Mesodermal cell (in vitro differentiated cells): ENCODE data around the gene SKOR1.
A peak's percentile ranks its signal among the peaks of the same experiment; 100 is the strongest.

Experiments used
- H3K27ac ChIP-seq: 2 replicates; pipeline ENCODE4 v1.7.0; 2013; ENCODE audit warnings: mild to moderate bottlenecking, low read depth, low read length, moderate library complexity; ENCODE audit not compliant: severe bottlenecking
- H3K36me3 ChIP-seq: 2 replicates; pipeline ENCODE4 v1.7.1; 2013; ENCODE audit warnings: mild to moderate bottlenecking, low read length, moderate library complexity; ENCODE audit not compliant: control insufficient read depth, insufficient read depth
- H3K4me1 ChIP-seq: one replicate; pipeline ENCODE4 v1.7.1; 2013; ENCODE audit warnings: mild to moderate bottlenecking, low read length; ENCODE audit not compliant: insufficient read depth, control insufficient read depth, poor library complexity, severe bottlenecking
- H3K4me3 ChIP-seq: 2 replicates; pipeline ENCODE4 v1.7.0; 2013; ENCODE audit warnings: low read length, control low read depth, mild to moderate bottlenecking; ENCODE audit not compliant: insufficient read depth, poor library complexity, severe bottlenecking; ENCODE audit errors: extremely low read depth
- H3K9me3 ChIP-seq: 2 replicates; pipeline ENCODE4 v1.7.1; 2013; ENCODE audit warnings: mild to moderate bottlenecking, low read length, moderate library complexity; ENCODE audit not compliant: control insufficient read depth
- WGBS, 2 experiments: methylation state at CpG; one replicate each; pipeline ENCODE4 v1.1.5; 2013; ENCODE audit warnings: missing lambda C conversion rate in 2 of 2; ENCODE audit not compliant: insufficient coverage in 2 of 2; 5-methylcytosine and 5-hydroxymethylcytosine counted together

SKOR1 gene

GRCh38 chr15:67843571-67844387 lies 18.5 kb downstream of the SKOR1 start:
- peak overlapping the region; percentile 76 for H3K27ac ChIP-seq
- peaks cover 36% of the 10 kb centered on the region for H3K4me1 ChIP-seq

GRCh38 chr15:67845974-67846373 lies 20.7 kb downstream of the SKOR1 start:
- H3K9me3 ChIP-seq = peaks cover 4% of the 10 kb centered on the region
- WGBS, 2 experiments = 93 to 100% methylated on average over 3 to 5 of the region's 5 CpGs
- no peaks in the 10 kb centered on the region for H3K36me3 ChIP-seq
- H3K4me1 ChIP-seq = peaks cover 27% of the 10 kb centered on the region
- no peak overlapping the region for H3K4me3 ChIP-seq
- no peak overlapping the region for H3K27ac ChIP-seq

More at GRCh38 chr15:67843571-67844387, 18.5 kb downstream of the SKOR1 start:
- 32 to 46% methylated on average over 3 to 7 of the region's 7 CpGs for WGBS, 2 experiments
- Histone ChIP-seq H3K36me3 (no peaks in the 10 kb centered on the region), H3K9me3 (no peaks in the 10 kb centered on the region), H3K4me3 (no peak overlapping the region)

GRCh38 chr15:67849538-67849937 lies 24.2 kb downstream of the SKOR1 start:
- WGBS, 2 experiments = no CpG with 5 or more reads among the region's 1 CpG
- Histone ChIP-seq H3K9me3 (peaks cover 4% of the 10 kb centered on the region), H3K27ac (no peak overlapping the region), H3K36me3 (no peaks in the 10 kb centered on the region), H3K4me1 (peaks cover 2% of the 10 kb centered on the region), H3K4me3 (no peak overlapping the region)

- no peaks in the 10 kb centered on the region for H3K4me1 ChIP-seq
- H3K9me3 ChIP-seq = peaks cover 4% of the 10 kb centered on the region
- H3K36me3 ChIP-seq = no peaks in the 10 kb centered on the region
- no peak overlapping the region for H3K4me3 ChIP-seq
- no peak overlapping the region for H3K27ac ChIP-seq
- WGBS, 2 experiments = 87 to 89% methylated on average over 6 to 7 of the region's 7 CpGs
These were observed 25.0 kb downstream of the SKOR1 start for GRCh38 chr15:67850336-67850735.

GRCh38 chr15:67850994-67851571 lies 25.8 kb downstream of the SKOR1 start:
- 43 to 93% methylated on average over 1 to 3 of the region's 4 CpGs for WGBS, 2 experiments

GRCh38 chr15:67852418-67852817 lies 27.1 kb downstream of the SKOR1 start:
- no peaks in the 10 kb centered on the region for H3K4me1 ChIP-seq
- H3K27ac ChIP-seq = no peak overlapping the region
- no peaks in the 10 kb centered on the region for H3K36me3 ChIP-seq
- 78 to 100% methylated on average over 1 to 2 of the region's 3 CpGs for WGBS, 2 experiments
- peaks cover 4% of the 10 kb centered on the region for H3K9me3 ChIP-seq
- no peak overlapping the region for H3K4me3 ChIP-seq

More at GRCh38 chr15:67850994-67851571, 25.8 kb downstream of the SKOR1 start:
- Histone ChIP-seq H3K4me1 (no peaks in the 10 kb centered on the region), H3K36me3 (no peaks in the 10 kb centered on the region), H3K4me3 (no peak overlapping the region), H3K9me3 (peaks cover 4% of the 10 kb centered on the region), H3K27ac (no peak overlapping the region)

GRCh38 chr15:67853454-67853853 lies 28.1 kb downstream of the SKOR1 start:
- no peak overlapping the region for H3K4me3 ChIP-seq
- no peaks in the 10 kb centered on the region for H3K36me3 ChIP-seq
- WGBS, 2 experiments = 92 to 93% methylated on average over 2 of the region's 3 CpGs
- H3K27ac ChIP-seq = no peak overlapping the region
- peaks cover 4% of the 10 kb centered on the region for H3K9me3 ChIP-seq
- no peaks in the 10 kb centered on the region for H3K4me1 ChIP-seq

GRCh38 chr15:67854358-67854757 lies 29.0 kb downstream of the SKOR1 start:
- WGBS, 2 experiments = 86% methylated on average over 1 of the region's 1 CpG; no CpG with 5 or more reads in 1 of the 2 experiments
- Histone ChIP-seq H3K4me3 (no peak overlapping the region), H3K4me1 (no peaks in the 10 kb centered on the region), H3K36me3 (no peaks in the 10 kb centered on the region), H3K27ac (no peak overlapping the region), H3K9me3 (peaks cover 4% of the 10 kb centered on the region)

- WGBS, 2 experiments = 13 to 73% methylated on average over 1 to 2 of the region's 3 CpGs
- Histone ChIP-seq H3K4me1 (no peaks in the 10 kb centered on the region), H3K9me3 (no peaks in the 10 kb centered on the region), H3K36me3 (no peaks in the 10 kb centered on the region), H3K27ac (no peak overlapping the region), H3K4me3 (no peak overlapping the region)
These were observed 30.5 kb downstream of the SKOR1 start for GRCh38 chr15:67855842-67856241.

GRCh38 chr15:67857220-67857619 lies 31.9 kb downstream of the SKOR1 start:
- Histone ChIP-seq H3K4me3 (no peak overlapping the region), H3K27ac (no peak overlapping the region), H3K9me3 (no peaks in the 10 kb centered on the region), H3K36me3 (no peaks in the 10 kb centered on the region), H3K4me1 (no peaks in the 10 kb centered on the region)
- WGBS, 2 experiments = 87 to 100% methylated on average over 3 of the region's 3 CpGs
